ENCODE measurements around the gene ARAP2. TPM values are rescaled to one million over a fixed set of nuclear protein-coding genes. Genes with fewer than 3 reads are reported as not detected.

The ARAP2 gene
- total RNA-seq, 2 experiments from 2014 or later = 6.9 to 8.6 TPM

GRCh38 chr4:36264207-36264826, 20.0 kb upstream of the ARAP2 start:
- no peaks in the 10 kb centered on the region for H3K4me1 ChIP-seq (ENCODE audit: insufficient read depth, low read length, poor library complexity, severe bottlenecking)
- DNase-seq (ENCODE audit: low spot score) = no peak
- ChIA-PET CTCF (ENCODE audit: unreplicated experiment) (no interaction called here), POLR2A (interaction anchor here (0.7 kb wide), 1 partner anchor 22 kb away, joined by 5 read pairs; no protein-coding TSS in a partner anchor)
- H3K36me3 ChIP-seq (ENCODE audit: insufficient read depth, low read length) = no peaks in the 10 kb centered on the region
- intact Hi-C loops (cut with micrococcal nuclease; ENCODE audit: unreplicated experiment) = no loop called here
- TF ChIP-seq CTCF (conservative IDR thresholded peaks at IDR 0.05; ENCODE audit: low read length) = no peak
- no peak for TF ChIP-seq EZH2phosphoT487 (IDR thresholded peaks at IDR 0.05; ENCODE audit: borderline replicate concordance, low read depth, low read length)
- H2AFZ ChIP-seq (ENCODE audit: low read length) = no peak overlapping the region
- H4K20me1 ChIP-seq (ENCODE audit: insufficient read depth, low read length) = no peaks in the 10 kb centered on the region
- BruUV-seq (replicated peaks) = no TSS peak
- no peak overlapping the region for H3K4me2 ChIP-seq (ENCODE audit: low read length)
- H3K9me3 ChIP-seq (ENCODE audit: low read length) = no peaks in the 10 kb centered on the region
- H3K4me3 ChIP-seq (ENCODE audit: low read depth, low read length, poor library complexity, severe bottlenecking) = no peak overlapping the region
- no peaks in the 10 kb centered on the region for H3K79me2 ChIP-seq (ENCODE audit: insufficient read depth, low read depth, low read length)
- no peaks in the 10 kb centered on the region for H3K9me2 ChIP-seq (ENCODE audit: insufficient read depth, low read length)
- no peak overlapping the region for H3K27ac ChIP-seq (ENCODE audit: low read depth, low read length, poor library complexity, severe bottlenecking)

- DNase-seq (ENCODE audit: low spot score) = no peak
- Histone ChIP-seq H3K9me3 (ENCODE audit: low read length) (no peaks in the 10 kb centered on the region), H2AFZ (ENCODE audit: low read length) (no peak overlapping the region), H3K27ac (ENCODE audit: low read depth, low read length, poor library complexity, severe bottlenecking) (no peak overlapping the region), H3K4me1 (ENCODE audit: insufficient read depth, low read length, poor library complexity, severe bottlenecking) (peaks cover 12% of the 10 kb centered on the region), H4K20me1 (ENCODE audit: insufficient read depth, low read length) (no peaks in the 10 kb centered on the region), H3K9me2 (ENCODE audit: insufficient read depth, low read length) (no peaks in the 10 kb centered on the region), H3K79me2 (ENCODE audit: insufficient read depth, low read depth, low read length) (no peaks in the 10 kb centered on the region), H3K4me2 (ENCODE audit: low read length) (no peak overlapping the region), H3K36me3 (ENCODE audit: insufficient read depth, low read length) (no peaks in the 10 kb centered on the region), H3K4me3 (ENCODE audit: low read depth, low read length, poor library complexity, severe bottlenecking) (no peak overlapping the region)
- intact Hi-C loops (cut with micrococcal nuclease; ENCODE audit: unreplicated experiment) = no loop called here
- POLR2A ChIA-PET = interaction anchor here (2.5 kb wide), 1 partner anchor 7 kb away, joined by 9 read pairs; no protein-coding TSS in a partner anchor
- CTCF ChIA-PET (ENCODE audit: unreplicated experiment) = no interaction called here
- TF ChIP-seq EZH2phosphoT487 (IDR thresholded peaks at IDR 0.05; ENCODE audit: borderline replicate concordance, low read depth, low read length) (no peak), CTCF (conservative IDR thresholded peaks at IDR 0.05; ENCODE audit: low read length) (no peak)
- BruUV-seq (replicated peaks) = no TSS peak
These were observed 16.4 kb upstream of the ARAP2 start for GRCh38 chr4:36260731-36261130.

GRCh38 chr4:36256398-36256891, 12.1 kb upstream of the ARAP2 start:
- CTCF ChIA-PET (ENCODE audit: unreplicated experiment) = no interaction called here
- peak overlapping the region; percentile 74; the same call in 1 of the 2 replicates for H2AFZ ChIP-seq (ENCODE audit: low read length)

More at GRCh38 chr4:36256398-36256891, 12.1 kb upstream of the ARAP2 start:
- Histone ChIP-seq H4K20me1 (ENCODE audit: insufficient read depth, low read length) (no peaks in the 10 kb centered on the region), H3K79me2 (ENCODE audit: insufficient read depth, low read depth, low read length) (no peaks in the 10 kb centered on the region), H3K27ac (ENCODE audit: low read depth, low read length, poor library complexity, severe bottlenecking) (peak overlapping the region; percentile 75), H3K4me3 (ENCODE audit: low read depth, low read length, poor library complexity, severe bottlenecking) (peak overlapping the region; percentile 50), H3K9me3 (ENCODE audit: low read length) (no peaks in the 10 kb centered on the region), H3K4me2 (ENCODE audit: low read length) (peak overlapping the region; percentile 60), H3K36me3 (ENCODE audit: insufficient read depth, low read length) (no peaks in the 10 kb centered on the region), H3K4me1 (ENCODE audit: insufficient read depth, low read length, poor library complexity, severe bottlenecking) (peaks cover 25% of the 10 kb centered on the region), H3K9me2 (ENCODE audit: insufficient read depth, low read length) (no peaks in the 10 kb centered on the region)
- DNase-seq (ENCODE audit: low spot score) = peak; percentile 30
- POLR2A ChIA-PET = interaction anchor here (0.6 kb wide), 1 partner anchor 29 kb away, joined by 5 read pairs; no protein-coding TSS in a partner anchor
- intact Hi-C loops (cut with micrococcal nuclease; ENCODE audit: unreplicated experiment) = no loop called here
- no TSS peak for BruUV-seq (replicated peaks)
- no peak for TF ChIP-seq EZH2phosphoT487 (IDR thresholded peaks at IDR 0.05; ENCODE audit: borderline replicate concordance, low read depth, low read length)
- TF ChIP-seq CTCF (conservative IDR thresholded peaks at IDR 0.05; ENCODE audit: low read length) = no peak
